Left lung (tissue), 10 donors: ENCODE measurements around the gene PAK6. TPM values are rescaled to one million over a fixed set of nuclear protein-coding genes. Genes with fewer than 3 reads are reported as not detected.

ENCODE experiments used
- ATAC-seq: fragments of 200-7000 bp; cut with Tn5 transposase; one replicate; pipeline ENCODE4 v1.9.1; 2020; ENCODE audit warnings: moderate library complexity
- DNase-seq, 4 donors: peaks; one replicate each; pipeline ENCODE4 v3.0.0-alpha.2; 2013 to 2020
- H3K27ac ChIP-seq, 2 donors: fragments of 200-600 bp; sonication (generic) in 1 of 2; one replicate each; pipeline versions ENCODE4 v1.5.0 to v1.8.0; 2020 to 2021
- H3K27me3 ChIP-seq, 2 donors: fragments of 200-600 bp; sonication (generic) in 1 of 2; one replicate each; pipeline versions ENCODE4 v1.5.0 to v1.8.0; 2020 to 2021
- H3K36me3 ChIP-seq, 2 donors: fragments of 200-600 bp; sonication (generic) in 1 of 2; one replicate each; pipeline versions ENCODE4 v1.5.0 to v1.8.0; 2020 to 2021
- H3K4me1 ChIP-seq, 2 donors: fragments of 200-600 bp; one replicate each; pipeline ENCODE4 v1.8.0; 2021
- H3K4me3 ChIP-seq, 2 donors: fragments of 200-600 bp; sonication (generic) in 1 of 2; one replicate each; pipeline versions ENCODE4 v1.5.0 to v1.8.0; 2020 to 2021; ENCODE audit warnings: mild to moderate bottlenecking in 1 of 2
- H3K9me3 ChIP-seq, 2 donors: fragments of 200-600 bp; sonication (generic) in 1 of 2; one replicate each; pipeline versions ENCODE4 v1.5.0 to v1.8.0; 2020 to 2021
- CTCF ChIP-seq, 2 donors: fragments of 200-600 bp; sonication (generic) in 1 of 2; IDR thresholded peaks; one replicate each; pipeline versions ENCODE4 v1.5.0 to v1.8.0; 2021; ENCODE audit warnings: antibody characterized with exemption in 2 of 2
- intact Hi-C, 2 donors: fragments of 100-400 bp; cut with DNase I; formaldehyde crosslinking; loops; one replicate each; pipeline versions ENCODE4 v1.11.2 to v1.14.2; 2022
- polyA plus RNA-seq, 6 donors: library from polyadenylated mRNA; unstranded; fragments of 120-200 nt; gene quantifications; one replicate each; pipeline ENCODE4 v1.2.1, GENCODE V29; 2013; ENCODE audit not compliant: insufficient read length in 6 of 6
- total RNA-seq, 2 donors: library from RNA; stranded (reverse); fragmentation: NEBNext Ultra II Directional; extraction: Animal tissue kit (Norgen Biotek cat#: 25700); gene quantifications; one replicate each; pipeline ENCODE4 v1.2.1, GENCODE V29; 2021
- donor health status: DM: no; HTN: yes; CAD: no.
- donor health status: DM: no; HTN: no; CAD: no.

The PAK6 gene
- total and polyA plus RNA-seq, 8 donors, result 5.3 to 14.6 (median 8.1) TPM

GRCh38 chr15:40297356-40297755, 58.5 kb downstream of the PAK6 start:
- H3K9me3 ChIP-seq, result no peaks in the 10 kb centered on the region
- ATAC-seq (no peak), DNase-seq (no peak)
- intact Hi-C loops, result no loop called here
- peaks cover 0 to 89% of the 10 kb centered on the region in 2 donors for H3K36me3 ChIP-seq
- TF ChIP-seq CTCF (IDR thresholded peaks at IDR 0.05), result no peak
- H3K4me3 ChIP-seq, result no peak overlapping the region
- no peak overlapping the region for H3K27ac ChIP-seq
- H3K4me1 ChIP-seq, result peaks cover 0 to 14% of the 10 kb centered on the region in 2 donors
- H3K27me3 ChIP-seq, result peaks cover 0 to under 1% of the 10 kb centered on the region in 2 donors

- H3K36me3 ChIP-seq, result peaks cover 0 to 89% of the 10 kb centered on the region in 2 donors
- no peak overlapping the region for H3K27ac ChIP-seq
- H3K4me1 ChIP-seq, result peaks cover 0 to 14% of the 10 kb centered on the region in 2 donors
- DNase-seq, result no peak
- no peaks in the 10 kb centered on the region for H3K27me3 ChIP-seq
- intact Hi-C loops, result no loop called here
- no peak overlapping the region for H3K4me3 ChIP-seq
- H3K9me3 ChIP-seq, result no peaks in the 10 kb centered on the region
- no peak for ATAC-seq
- no peak for TF ChIP-seq CTCF (IDR thresholded peaks at IDR 0.05)
These were observed 59.5 kb downstream of the PAK6 start for GRCh38 chr15:40298216-40298935.

- H3K4me3 ChIP-seq, result no peak overlapping the region
- no peaks in the 10 kb centered on the region for H3K27me3 ChIP-seq
- TF ChIP-seq CTCF (IDR thresholded peaks at IDR 0.05), result no peak
- DNase-seq, result no peak
- no peak overlapping the region for H3K27ac ChIP-seq
- H3K36me3 ChIP-seq, result peaks cover 0 to 73% of the 10 kb centered on the region in 2 donors
- intact Hi-C loops, result no loop called here
- no peak for ATAC-seq
- H3K9me3 ChIP-seq, result no peaks in the 10 kb centered on the region
- H3K4me1 ChIP-seq, result peaks cover 0 to 22% of the 10 kb centered on the region in 2 donors
These were observed 61.5 kb downstream of the PAK6 start for GRCh38 chr15:40300367-40300766.

GRCh38 chr15:40300771-40301170, 61.9 kb downstream of the PAK6 start:
- Histone ChIP-seq H3K36me3 (peaks cover 0 to 69% of the 10 kb centered on the region in 2 donors), H3K4me1 (peaks cover 0 to 26% of the 10 kb centered on the region in 2 donors), H3K27ac (no peak overlapping the region), H3K4me3 (no peak overlapping the region), H3K9me3 (no peaks in the 10 kb centered on the region), H3K27me3 (no peaks in the 10 kb centered on the region)
- ATAC-seq (no peak), DNase-seq (no peak)
- TF ChIP-seq CTCF (IDR thresholded peaks at IDR 0.05), result no peak
- intact Hi-C loops, result no loop called here

- no peak overlapping the region for H3K4me3 ChIP-seq
- ATAC-seq (no peak), DNase-seq (no peak)
- no peaks in the 10 kb centered on the region for H3K9me3 ChIP-seq
- no peaks in the 10 kb centered on the region for H3K27me3 ChIP-seq
- no peak overlapping the region for H3K27ac ChIP-seq
- TF ChIP-seq CTCF (IDR thresholded peaks at IDR 0.05), result no peak
- H3K4me1 ChIP-seq, result peaks cover 0 to 34% of the 10 kb centered on the region in 2 donors
- intact Hi-C loops, result no loop called here
- peaks cover 0 to 61% of the 10 kb centered on the region in 2 donors for H3K36me3 ChIP-seq
These were observed 62.8 kb downstream of the PAK6 start for GRCh38 chr15:40301467-40302179.
